Islet of Langerhans (tissue), 1 donor: ENCODE measurements around the gene NOX3.
"Not testable (repeated sequence)": the region's sequence is repeated elsewhere in the genome, so short reads cannot be mapped to it uniquely, and the experiment has no call there.

Experiments
- FAIRE-seq: peaks from one replicate; lab custom pipeline; 2011; peaks lifted over from hg19 to GRCh38; lab: Jason Lieb, UNC

The NOX3 gene

GRCh38 chr6:155468543-155468942, 12.9 kb upstream of the NOX3 start:
- not testable (repeated sequence) for FAIRE-seq

GRCh38 chr6:155466539-155466938, 10.9 kb upstream of the NOX3 start:
- no peak for FAIRE-seq

GRCh38 chr6:155461556-155461955, 5.9 kb upstream of the NOX3 start:
- no peak for FAIRE-seq

- FAIRE-seq, result no peak
Observed at GRCh38 chr6:155454471-155454870, 1.2 kb downstream of the NOX3 start.

- no peak for FAIRE-seq
Observed at GRCh38 chr6:155454008-155454407, 1.6 kb downstream of the NOX3 start.

GRCh38 chr6:155452576-155452975, 3.1 kb downstream of the NOX3 start:
- no peak for FAIRE-seq

GRCh38 chr6:155451530-155451929, 4.1 kb downstream of the NOX3 start:
- not testable (repeated sequence) for FAIRE-seq

GRCh38 chr6:155450240-155450581, 5.4 kb downstream of the NOX3 start:
- FAIRE-seq, result no peak

- FAIRE-seq, result no peak
Observed at GRCh38 chr6:155449450-155450239, 6.0 kb downstream of the NOX3 start.

- no peak for FAIRE-seq
Observed at GRCh38 chr6:155448668-155449449, 6.8 kb downstream of the NOX3 start.

GRCh38 chr6:155447949-155448348, 7.7 kb downstream of the NOX3 start:
- no peak for FAIRE-seq

- FAIRE-seq, result no peak
Observed at GRCh38 chr6:155444952-155445903, 10.4 kb downstream of the NOX3 start.

- FAIRE-seq, result no peak
Observed at GRCh38 chr6:155444120-155444917, 11.3 kb downstream of the NOX3 start.

- FAIRE-seq, result no peak
Observed at GRCh38 chr6:155443168-155443567, 12.5 kb downstream of the NOX3 start.

- no peak for FAIRE-seq
Observed at GRCh38 chr6:155442562-155442961, 13.1 kb downstream of the NOX3 start.

- FAIRE-seq, result no peak
Observed at GRCh38 chr6:155441112-155441465, 14.6 kb downstream of the NOX3 start.

- FAIRE-seq, result no peak
Observed at GRCh38 chr6:155440398-155441111, 15.1 kb downstream of the NOX3 start.

GRCh38 chr6:155439376-155439775, 16.3 kb downstream of the NOX3 start:
- no peak for FAIRE-seq

GRCh38 chr6:155436981-155437749, 18.5 kb downstream of the NOX3 start:
- FAIRE-seq, result peak; percentile 27

GRCh38 chr6:155434829-155435423, 20.7 kb downstream of the NOX3 start:
- FAIRE-seq, result no peak
